HEK293 (cell line): ENCODE results near the gene DAZAP1.

Source experiments
- ZEB2 ChIP-seq: fragments of 450-650 bp; formaldehyde crosslinking; IDR thresholded peaks from 2 replicates; pipeline ENCODE4 v1.5.1; 2016; ENCODE audit warnings: missing biosample characterization, missing genetic modification characterization
- ZIC2 ChIP-seq: fragments of 450-650 bp; formaldehyde crosslinking; IDR thresholded peaks from 2 replicates; pipeline ENCODE4 v1.5.1; 2016; ENCODE audit warnings: missing biosample characterization, missing genetic modification characterization
- ZNF184 ChIP-seq: fragments of 450-650 bp; IDR thresholded peaks from 2 replicates; pipeline ENCODE4 v1.5.1; 2018; ENCODE audit warnings: missing biosample characterization, mild to moderate bottlenecking, missing genetic modification characterization
- ZNF274 ChIP-seq, 2 experiments: fragments of 200-500 bp in 1 of 2; fragments of 450-650 bp in 1 of 2; sonication (Bioruptor generic) in 1 of 2; formaldehyde crosslinking in 1 of 2; IDR thresholded peaks; 2 replicates each; pipeline versions ENCODE4 v1.5.1 to v1.6.1; 2014 to 2016; ENCODE audit warnings: borderline replicate concordance in 1 of 2, inconsistent platforms in 1 of 2, low read length in 1 of 2, missing biosample characterization in 1 of 2, missing genetic modification characterization in 1 of 2
- ZNF629 ChIP-seq: fragments of 450-650 bp; formaldehyde crosslinking; IDR thresholded peaks from 2 replicates; pipeline ENCODE4 v1.5.1; 2017; ENCODE audit warnings: missing biosample characterization, missing genetic modification characterization
- TF ChIP-seq, protein P1 (sequence below): fragments of 450-650 bp; formaldehyde crosslinking; IDR thresholded peaks from 2 replicates; pipeline ENCODE4 v1.5.1; 2016; ENCODE audit warnings: missing biosample characterization, missing genetic modification characterization

DNA sequence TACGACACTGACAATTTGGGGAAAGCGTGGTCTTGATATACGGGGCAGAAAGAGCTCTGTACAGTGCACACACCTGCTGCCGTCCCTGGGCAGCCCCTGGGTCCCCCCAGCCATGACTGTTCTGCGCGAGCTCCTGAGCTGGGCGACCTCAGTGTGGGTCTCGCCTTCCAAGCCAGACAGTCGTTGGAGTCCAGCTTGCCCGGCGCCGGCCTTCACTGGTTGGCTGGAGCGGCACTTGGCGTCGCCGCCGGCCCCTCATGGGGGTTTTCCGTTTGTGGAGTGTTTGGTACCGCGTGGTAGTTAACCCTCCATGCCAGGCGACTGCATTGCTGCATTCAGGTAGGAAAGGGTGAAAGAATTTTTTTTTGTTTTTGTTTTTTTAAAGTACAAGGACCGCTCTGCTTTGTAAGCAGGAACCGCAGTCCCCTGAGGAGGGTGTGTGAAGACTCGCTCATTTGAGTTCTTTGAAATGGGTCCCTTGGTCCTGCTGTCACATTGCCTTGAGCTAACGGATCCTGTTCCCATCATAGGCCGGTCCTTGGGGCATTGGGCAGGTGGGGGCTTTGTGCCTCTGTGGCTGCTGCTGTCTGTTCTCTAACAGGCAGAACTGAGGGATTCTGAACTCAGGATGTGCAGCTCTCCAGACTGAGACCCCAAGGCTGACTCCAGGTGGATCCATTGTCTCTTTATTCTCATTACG, 20.0 kb downstream of the DAZAP1 start:
- TF ChIP-seq ZNF184 (tag by site-specific recombination), result no peak
- TF ChIP-seq ZNF629 (tag by site-specific recombination), result no peak
- no peak for TF ChIP-seq ZEB2 (tag by site-specific recombination)
- TF ChIP-seq ZNF274 (IDR thresholded peaks at IDR 0.05; ENCODE audit: low read length), result no peak
- TF ChIP-seq ZNF274 (tag by site-specific recombination; IDR thresholded peaks at IDR 0.05; ENCODE audit: borderline replicate concordance), result no peak
- TF ChIP-seq ZIC2 (tag by site-specific recombination), result no peak
- TF ChIP-seq, protein P1, sequence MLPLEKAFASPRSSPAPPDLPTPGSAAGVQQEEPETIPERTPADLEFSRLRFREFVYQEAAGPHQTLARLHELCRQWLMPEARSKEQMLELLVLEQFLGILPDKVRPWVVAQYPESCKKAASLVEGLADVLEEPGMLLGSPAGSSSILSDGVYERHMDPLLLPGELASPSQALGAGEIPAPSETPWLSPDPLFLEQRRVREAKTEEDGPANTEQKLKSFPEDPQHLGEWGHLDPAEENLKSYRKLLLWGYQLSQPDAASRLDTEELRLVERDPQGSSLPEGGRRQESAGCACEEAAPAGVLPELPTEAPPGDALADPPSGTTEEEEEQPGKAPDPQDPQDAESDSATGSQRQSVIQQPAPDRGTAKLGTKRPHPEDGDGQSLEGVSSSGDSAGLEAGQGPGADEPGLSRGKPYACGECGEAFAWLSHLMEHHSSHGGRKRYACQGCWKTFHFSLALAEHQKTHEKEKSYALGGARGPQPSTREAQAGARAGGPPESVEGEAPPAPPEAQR, result no peak
